H9 (cell line): Measurements from ENCODE around the gene GCLM. TPM values are rescaled to one million over a fixed set of nuclear protein-coding genes. Genes with fewer than 3 reads are reported as not detected.
A peak's percentile ranks its signal among the peaks of the same experiment; 100 is the strongest.

Source experiments
- DNase-seq: peaks from one replicate; pipeline ENCODE4 v3.0.0-alpha.2; 2017
- H2AFZ ChIP-seq: one replicate; pipeline ENCODE4 v1.6.1; 2013; ENCODE audit warnings: mild to moderate bottlenecking, low read length, control low read depth, moderate library complexity
- H2AK5ac ChIP-seq: 2 replicates; pipeline ENCODE4 v1.6.1; 2013; ENCODE audit warnings: low read length, control low read depth, mixed read lengths; ENCODE audit not compliant: insufficient read length
- H2BK120ac ChIP-seq: one replicate; pipeline ENCODE4 v1.6.1; 2013; ENCODE audit warnings: low read depth, mild to moderate bottlenecking, low read length, control low read depth, inconsistent platforms; ENCODE audit not compliant: poor library complexity, severe bottlenecking
- H2BK12ac ChIP-seq: 2 replicates; pipeline ENCODE4 v1.6.1; 2013; ENCODE audit warnings: low read length, control low read depth, mixed read lengths, low read depth; ENCODE audit not compliant: insufficient read length
- H2BK15ac ChIP-seq: 2 replicates; pipeline ENCODE4 v1.6.1; 2013; ENCODE audit warnings: low read depth, low read length, control low read depth
- H2BK20ac ChIP-seq: one replicate; pipeline ENCODE4 v1.6.1; 2013; ENCODE audit warnings: low read depth, mild to moderate bottlenecking, low read length, control low read depth, inconsistent platforms; ENCODE audit not compliant: poor library complexity, severe bottlenecking
- H2BK5ac ChIP-seq: 2 replicates; pipeline ENCODE4 v1.6.1; 2013; ENCODE audit warnings: low read length, control low read depth, mixed read lengths; ENCODE audit not compliant: insufficient read length
- H3K14ac ChIP-seq: 2 replicates; pipeline ENCODE4 v1.6.1; 2013; ENCODE audit warnings: low read length, control low read depth; ENCODE audit not compliant: insufficient read depth
- H3K18ac ChIP-seq: 2 replicates; pipeline ENCODE4 v1.6.1; 2013; ENCODE audit warnings: low read depth, mild to moderate bottlenecking, mixed read lengths, low read length, control low read depth; ENCODE audit not compliant: insufficient read length
- H3K23ac ChIP-seq: 2 replicates; pipeline ENCODE4 v1.6.1; 2013; ENCODE audit warnings: low read length, control low read depth, mixed read lengths, low read depth; ENCODE audit not compliant: insufficient read length
- H3K23me2 ChIP-seq: 2 replicates; pipeline ENCODE4 v1.6.1; 2013; ENCODE audit warnings: low read depth, mild to moderate bottlenecking, mixed read lengths, low read length, control low read depth; ENCODE audit not compliant: insufficient read length, poor library complexity, severe bottlenecking
- H3K27ac ChIP-seq: 2 replicates; pipeline ENCODE4 v1.5.1; 2013; ENCODE audit warnings: low read length, control low read depth, mixed read lengths, low read depth; ENCODE audit not compliant: insufficient read length
- H3K27me3 ChIP-seq: 2 replicates; pipeline ENCODE4 v1.6.1; 2013; ENCODE audit warnings: low read length, control low read depth, inconsistent platforms; ENCODE audit not compliant: insufficient read depth
- H3K4ac ChIP-seq: 2 replicates; pipeline ENCODE4 v1.6.1; 2013; ENCODE audit warnings: low read depth, mild to moderate bottlenecking, control low read depth, inconsistent platforms, low read length, moderate library complexity
- H3K4me1 ChIP-seq: 2 replicates; pipeline ENCODE4 v1.6.1; 2013; ENCODE audit warnings: low read length, control low read depth, inconsistent platforms; ENCODE audit not compliant: insufficient read depth
- H3K4me2 ChIP-seq: 2 replicates; pipeline ENCODE4 v1.6.1; 2013; ENCODE audit warnings: low read length, control low read depth, mixed read lengths; ENCODE audit not compliant: insufficient read length, insufficient read depth
- H3K56ac ChIP-seq: 2 replicates; pipeline ENCODE4 v1.6.1; 2013; ENCODE audit warnings: low read depth, mild to moderate bottlenecking, mixed read lengths, low read length, control low read depth; ENCODE audit not compliant: insufficient read length
- H3K79me1 ChIP-seq: 2 replicates; pipeline ENCODE4 v1.6.1; 2013; ENCODE audit warnings: low read depth, mild to moderate bottlenecking, moderate library complexity, low read length, control low read depth, inconsistent platforms; ENCODE audit not compliant: insufficient read depth, poor library complexity, severe bottlenecking
- H3K79me2 ChIP-seq: 2 replicates; pipeline ENCODE4 v1.6.1; 2013; ENCODE audit warnings: low read length, control low read depth, inconsistent platforms; ENCODE audit not compliant: insufficient read depth
- H3K9ac ChIP-seq: 2 replicates; pipeline ENCODE4 v1.6.1; 2013; ENCODE audit warnings: low read length, control low read depth, mixed read lengths; ENCODE audit not compliant: insufficient read length; ENCODE audit errors: extremely low read depth
- H3K9me3 ChIP-seq: one replicate; pipeline ENCODE4 v1.6.1; 2013; ENCODE audit warnings: low read depth, low read length, inconsistent platforms; ENCODE audit not compliant: control insufficient read depth
- H3T11ph ChIP-seq: one replicate; pipeline ENCODE4 v1.6.1; 2013; ENCODE audit warnings: mild to moderate bottlenecking, low read length, control low read depth, inconsistent platforms
- H4K20me1 ChIP-seq: one replicate; pipeline ENCODE4 v1.6.1; 2013; ENCODE audit not compliant: control insufficient read depth, insufficient read length, insufficient read depth
- H4K5ac ChIP-seq: 2 replicates; pipeline ENCODE4 v1.6.1; 2013; ENCODE audit warnings: low read depth, mild to moderate bottlenecking, mixed read lengths, low read length, control low read depth; ENCODE audit not compliant: insufficient read length
- H4K8ac ChIP-seq: replicated peaks from 2 replicates; pipeline ENCODE4 v1.6.1; 2013; ENCODE audit warnings: low read length, control low read depth, mixed read lengths, low read depth; ENCODE audit not compliant: insufficient read length
- H4K91ac ChIP-seq: 2 replicates; pipeline ENCODE4 v1.6.1; 2013; ENCODE audit warnings: low read depth, mild to moderate bottlenecking, moderate library complexity, mixed read lengths, low read length, control low read depth; ENCODE audit not compliant: insufficient read length
- H3K27ac Mint-ChIP-seq, 3 experiments: 2 replicates in 2 of 3; 3 replicates in 1 of 3; pipeline ENCODE4 v1.8.0; 2020 to 2021; ENCODE audit warnings: mixed read lengths in 3 of 3, mild to moderate bottlenecking in 1 of 3, moderate library complexity in 1 of 3
- H3K27me3 Mint-ChIP-seq: 2 replicates; pipeline ENCODE4 v1.8.0; 2021; ENCODE audit warnings: low read depth, mild to moderate bottlenecking, moderate library complexity, mixed read lengths
- H3K36me3 Mint-ChIP-seq, 3 experiments: 2 replicates in 2 of 3; 3 replicates in 1 of 3; pipeline ENCODE4 v1.8.0; 2020 to 2021; ENCODE audit warnings: low read depth in 3 of 3, mixed read lengths in 3 of 3; ENCODE audit not compliant: insufficient read depth in 1 of 3
- H3K4me1 Mint-ChIP-seq, 2 experiments: 2 replicates each; pipeline ENCODE4 v1.8.0; 2020; ENCODE audit warnings: mixed read lengths in 2 of 2
- H3K4me3 Mint-ChIP-seq, 2 experiments: 2 replicates in 1 of 2; 3 replicates in 1 of 2; pipeline ENCODE4 v1.8.0; 2020 to 2021; ENCODE audit warnings: mild to moderate bottlenecking in 2 of 2, mixed read lengths in 2 of 2, moderate library complexity in 1 of 2
- H3K9me3 Mint-ChIP-seq, 2 experiments: 2 replicates in 1 of 2; 3 replicates in 1 of 2; pipeline ENCODE4 v1.8.0; 2020; ENCODE audit warnings: mild to moderate bottlenecking in 2 of 2, mixed read lengths in 2 of 2, moderate library complexity in 1 of 2
- WGBS: extraction: QIAGEN DNeasy Blood & Tissue Kit; methylation state at CpG from one replicate; pipeline ENCODE4 v1.1.7; 2013; ENCODE audit warnings: missing lambda C conversion rate, low lambda C conversion rate, mixed read lengths; ENCODE audit not compliant: insufficient read length; ENCODE audit errors: extremely low coverage; 5-methylcytosine and 5-hydroxymethylcytosine counted together
- total RNA-seq: library from RNA; stranded (reverse); gene quantifications from 2 replicates; pipeline ENCODE4 v1.2.1, GENCODE V29; 2021
- TF ChIP-seq, protein P1 (sequence below): fragments of 200-600 bp; sonication (generic); conservative IDR thresholded peaks from 3 replicates; pipeline ENCODE4 v1.8.0; 2021; ENCODE audit warnings: antibody characterized with exemption, mild to moderate bottlenecking

Gene GCLM
- total RNA-seq, 1 experiment from 2014 or later = 14.9 TPM

DNA sequence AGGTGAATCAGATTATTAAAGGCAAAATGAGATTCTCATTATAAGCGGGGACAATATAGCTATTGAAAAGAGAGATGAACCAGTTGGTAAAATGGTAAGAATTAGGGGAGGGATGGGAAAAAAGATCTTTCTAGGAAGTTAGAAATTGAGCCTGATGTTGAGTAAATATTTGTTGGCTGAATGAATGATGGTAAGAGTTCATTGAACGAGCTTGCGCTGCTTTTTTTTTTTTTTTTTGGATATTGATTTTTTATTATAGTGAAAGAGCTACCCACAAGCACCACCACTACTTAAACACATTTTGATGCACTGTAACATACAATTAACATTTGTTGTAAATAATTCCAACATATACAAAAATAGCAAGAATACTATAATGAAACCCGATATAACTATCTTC lies 1.1 kb upstream of the GCLM start:
- peak overlapping the region; percentile 64 for H3K4me2 ChIP-seq

More for the DNA sequence above, 1.1 kb upstream of the GCLM start:
- no peak overlapping the region for H4K91ac ChIP-seq
- H3K4me1 ChIP-seq = no peaks in the 10 kb centered on the region
- H3K4me1 Mint-ChIP-seq = peaks cover 23 to 32% of the 10 kb centered on the region in 2 experiments
- H4K5ac ChIP-seq = no peak overlapping the region
- peak overlapping the region; percentile 57 to 80 for H3K4me3 Mint-ChIP-seq
- no peak overlapping the region for H3K9ac ChIP-seq
- no peak overlapping the region for H3K23ac ChIP-seq
- no peak overlapping the region for H2AFZ ChIP-seq
- peaks cover 12 to 14% of the 10 kb centered on the region in 2 experiments; a peak in 4 of 5 replicates for H3K9me3 Mint-ChIP-seq
- H3K79me1 ChIP-seq = no peaks in the 10 kb centered on the region
- H3K36me3 Mint-ChIP-seq = peaks cover 0 to 6% (median 3%) of the 10 kb centered on the region in 3 experiments; a peak in 3 of 7 replicates
- no peaks in the 10 kb centered on the region for H3K9me3 ChIP-seq
- DNase-seq = no peak
- H3K23me2 ChIP-seq = peaks cover 6% of the 10 kb centered on the region
- H4K8ac ChIP-seq = no peak overlapping the region
- H3K27me3 ChIP-seq = no peaks in the 10 kb centered on the region
- H2AK5ac ChIP-seq = no peak overlapping the region
- no peak overlapping the region for H3K4ac ChIP-seq
- no peaks in the 10 kb centered on the region for H4K20me1 ChIP-seq
- no peak overlapping the region for H3K14ac ChIP-seq
- H2BK12ac ChIP-seq = no peak overlapping the region
- no peak overlapping the region for H3K27ac Mint-ChIP-seq
- peaks cover 5% of the 10 kb centered on the region; the same call in 1 of the 2 replicates for H3K79me2 ChIP-seq
- H2BK120ac ChIP-seq = no peak overlapping the region
- H3K27ac ChIP-seq = no peak overlapping the region
- no peak overlapping the region for H2BK5ac ChIP-seq
- H2BK15ac ChIP-seq = no peak overlapping the region
- H3K27me3 Mint-ChIP-seq = peaks cover 12% of the 10 kb centered on the region
- TF ChIP-seq, protein P1, sequence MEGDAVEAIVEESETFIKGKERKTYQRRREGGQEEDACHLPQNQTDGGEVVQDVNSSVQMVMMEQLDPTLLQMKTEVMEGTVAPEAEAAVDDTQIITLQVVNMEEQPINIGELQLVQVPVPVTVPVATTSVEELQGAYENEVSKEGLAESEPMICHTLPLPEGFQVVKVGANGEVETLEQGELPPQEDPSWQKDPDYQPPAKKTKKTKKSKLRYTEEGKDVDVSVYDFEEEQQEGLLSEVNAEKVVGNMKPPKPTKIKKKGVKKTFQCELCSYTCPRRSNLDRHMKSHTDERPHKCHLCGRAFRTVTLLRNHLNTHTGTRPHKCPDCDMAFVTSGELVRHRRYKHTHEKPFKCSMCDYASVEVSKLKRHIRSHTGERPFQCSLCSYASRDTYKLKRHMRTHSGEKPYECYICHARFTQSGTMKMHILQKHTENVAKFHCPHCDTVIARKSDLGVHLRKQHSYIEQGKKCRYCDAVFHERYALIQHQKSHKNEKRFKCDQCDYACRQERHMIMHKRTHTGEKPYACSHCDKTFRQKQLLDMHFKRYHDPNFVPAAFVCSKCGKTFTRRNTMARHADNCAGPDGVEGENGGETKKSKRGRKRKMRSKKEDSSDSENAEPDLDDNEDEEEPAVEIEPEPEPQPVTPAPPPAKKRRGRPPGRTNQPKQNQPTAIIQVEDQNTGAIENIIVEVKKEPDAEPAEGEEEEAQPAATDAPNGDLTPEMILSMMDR = no peak
- H3K56ac ChIP-seq = no peak overlapping the region
- H2BK20ac ChIP-seq = no peak overlapping the region
- WGBS = no CpG with 5 or more reads among the region's 4 CpGs
- no peak overlapping the region for H3K18ac ChIP-seq
- no peak overlapping the region for H3T11ph ChIP-seq
